Stimulated activated effector memory CD8-positive, alpha-beta T cell treated with anti-CD3 and anti-CD28 coated beads, Interleukin-12 subunit alpha, Interleukin-12 subunit beta, amount 100 ng/mL, for 72 hours (primary cell): ENCODE measurements around the gene NEK5.
"Not testable (repeated sequence)": the region's sequence is repeated elsewhere in the genome, so short reads cannot be mapped to it uniquely, and the experiment has no call there.

Experiments used
- ATAC-seq: fragments of 150-1000 bp; cut with Tn5 transposase; 2 replicates; pipeline ENCODE4 v1.10.0; 2021
- DNase-seq, 2 donors: peaks; one replicate each; pipeline ENCODE4 v3.0.0; 2021 to 2022; ENCODE audit warnings: low spot score in 2 of 2
- H3K27ac Mint-ChIP-seq: one replicate; pipeline ENCODE4 v1.8.0; 2022; ENCODE audit warnings: mild to moderate bottlenecking, mixed read lengths
- H3K36me3 Mint-ChIP-seq: one replicate; pipeline ENCODE4 v1.8.0; 2022; ENCODE audit warnings: mild to moderate bottlenecking, mixed read lengths
- H3K4me1 Mint-ChIP-seq: one replicate; pipeline ENCODE4 v1.8.0; 2022; ENCODE audit warnings: mixed read lengths
- H3K4me3 Mint-ChIP-seq: one replicate; pipeline ENCODE4 v1.8.0; 2022; ENCODE audit warnings: mild to moderate bottlenecking, mixed read lengths
- H3K9me3 Mint-ChIP-seq: one replicate; pipeline ENCODE4 v1.8.0; 2022; ENCODE audit warnings: mixed read lengths

NEK5 gene

DNA sequence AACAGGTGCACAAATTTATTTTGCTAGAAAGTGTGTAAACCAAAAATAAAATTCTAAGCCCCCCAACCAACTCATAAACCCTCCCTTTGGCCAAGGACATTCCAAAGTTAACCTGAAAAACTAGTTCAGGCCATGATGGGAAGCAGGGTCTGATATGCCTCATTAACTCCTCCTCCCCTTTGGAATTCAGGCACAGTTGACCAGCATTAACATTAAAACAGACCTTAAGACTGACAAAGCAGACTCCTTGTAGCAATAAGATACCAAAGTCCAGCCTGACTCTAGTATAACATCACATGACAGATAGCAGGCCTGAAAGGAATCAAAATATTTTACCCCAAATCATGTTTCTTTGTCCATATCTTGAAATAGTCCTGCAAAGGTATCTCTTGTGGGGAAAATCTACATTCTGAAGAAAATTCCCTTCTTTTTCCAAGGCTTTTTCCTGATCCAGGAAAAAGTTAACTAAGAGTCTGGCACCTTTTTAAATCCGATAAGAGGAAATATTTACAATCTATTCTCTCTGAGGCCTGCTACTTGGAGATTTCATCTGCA lies 19.7 kb downstream of the NEK5 start:
- no peaks in the 10 kb centered on the region for H3K9me3 Mint-ChIP-seq
- H3K27ac Mint-ChIP-seq = no peak overlapping the region
- DNase-seq = no peak
- ATAC-seq = no peak
- no peaks in the 10 kb centered on the region for H3K36me3 Mint-ChIP-seq
- no peaks in the 10 kb centered on the region for H3K4me1 Mint-ChIP-seq
- no peak overlapping the region for H3K4me3 Mint-ChIP-seq

DNA sequence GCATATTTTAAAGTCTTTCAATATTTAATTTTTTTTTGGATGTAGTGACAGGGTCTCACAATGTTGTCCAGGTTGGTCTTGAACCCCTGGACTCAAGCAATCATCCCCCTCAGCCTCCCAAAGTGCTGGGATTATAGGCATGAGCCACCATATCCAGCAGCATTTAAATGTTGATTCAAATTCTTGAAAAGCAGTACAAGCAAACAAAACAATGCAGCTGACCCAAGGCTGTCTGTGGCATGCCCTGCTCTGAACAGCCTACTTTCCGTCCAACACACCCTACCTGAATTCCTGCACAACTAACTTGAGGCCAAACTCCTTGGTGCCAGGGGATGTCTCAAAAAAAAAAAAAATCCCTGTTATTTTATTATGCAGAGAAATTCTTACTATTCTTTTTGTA lies 23.0 kb downstream of the NEK5 start:
- Mint-ChIP-seq H3K36me3 (no peaks in the 10 kb centered on the region), H3K4me3 (no peak overlapping the region), H3K9me3 (no peaks in the 10 kb centered on the region), H3K27ac (no peak overlapping the region), H3K4me1 (no peaks in the 10 kb centered on the region)
- DNase-seq (no peak), ATAC-seq (no peak)

DNA sequence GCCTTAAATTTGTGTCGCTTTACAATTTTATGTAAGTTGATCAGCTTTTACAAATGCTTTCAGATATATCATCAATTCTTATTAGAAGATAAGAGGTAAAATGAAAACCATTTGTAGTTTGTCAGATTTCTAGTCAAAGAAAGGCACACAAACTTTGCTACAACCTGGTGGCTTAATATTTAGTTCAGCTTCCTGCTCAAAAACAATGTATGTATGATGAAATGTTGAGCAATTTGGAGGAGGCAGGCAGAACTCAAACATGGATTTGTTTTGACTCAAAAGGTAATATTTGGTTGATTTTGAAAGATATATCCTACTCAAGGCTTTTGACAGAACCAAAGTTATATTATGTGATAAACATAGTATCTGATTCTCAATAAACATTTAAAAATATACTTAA lies 24.2 kb downstream of the NEK5 start:
- ATAC-seq = no peak
- no peak overlapping the region for H3K4me3 Mint-ChIP-seq
- no peaks in the 10 kb centered on the region for H3K9me3 Mint-ChIP-seq

DNA sequence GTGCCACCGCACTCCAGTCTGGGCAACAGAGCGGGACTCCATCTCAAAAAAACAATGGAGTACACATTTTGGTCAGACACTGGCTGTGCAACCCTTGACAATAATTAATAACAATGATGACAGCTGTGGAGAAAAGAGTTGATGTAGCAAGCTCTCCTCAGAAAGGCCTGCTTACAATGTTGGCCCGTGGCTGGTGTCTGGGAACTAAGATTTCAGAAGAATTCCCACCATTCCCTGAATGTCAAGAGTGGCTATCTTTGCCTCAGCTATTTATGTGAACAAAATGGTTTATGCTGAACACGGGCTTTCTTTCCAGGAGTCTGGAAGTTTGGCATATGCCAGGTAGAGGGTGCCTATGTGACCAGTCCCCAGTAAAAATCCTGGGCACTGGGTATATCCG lies 25.5 kb downstream of the NEK5 start:
- no peak for DNase-seq
- H3K36me3 Mint-ChIP-seq = no peaks in the 10 kb centered on the region
- H3K4me3 Mint-ChIP-seq = no peak overlapping the region
- H3K9me3 Mint-ChIP-seq = no peaks in the 10 kb centered on the region
- ATAC-seq = no peak
- no peak overlapping the region for H3K27ac Mint-ChIP-seq
- H3K4me1 Mint-ChIP-seq = no peaks in the 10 kb centered on the region

More for the DNA sequence above, 24.2 kb downstream of the NEK5 start:
- DNase-seq = no peak
- Mint-ChIP-seq H3K4me1 (no peaks in the 10 kb centered on the region), H3K36me3 (no peaks in the 10 kb centered on the region), H3K27ac (no peak overlapping the region)

DNA sequence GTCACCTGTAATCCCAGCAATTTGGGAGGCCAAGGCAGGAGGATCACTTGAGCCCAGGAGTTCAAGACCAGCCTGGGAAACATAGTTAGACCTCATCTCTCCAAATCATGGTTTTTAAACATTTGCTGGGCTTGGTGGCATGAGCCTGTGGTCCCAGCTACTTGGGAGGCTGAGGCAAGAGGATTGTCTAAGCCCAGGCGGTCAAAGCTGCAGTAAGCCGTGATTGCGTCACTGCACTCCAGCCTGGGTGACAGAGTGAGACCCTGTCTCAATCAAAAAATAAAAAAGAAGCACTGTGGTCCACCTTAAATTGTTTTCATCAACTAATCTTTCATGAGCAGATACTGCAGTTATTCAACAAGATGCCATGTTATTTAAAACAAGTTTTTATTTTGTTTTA lies 26.4 kb downstream of the NEK5 start:
- not testable (repeated sequence) for H3K9me3 Mint-ChIP-seq, H3K4me1 Mint-ChIP-seq, DNase-seq, H3K36me3 Mint-ChIP-seq, H3K27ac Mint-ChIP-seq, ATAC-seq, H3K4me3 Mint-ChIP-seq

DNA sequence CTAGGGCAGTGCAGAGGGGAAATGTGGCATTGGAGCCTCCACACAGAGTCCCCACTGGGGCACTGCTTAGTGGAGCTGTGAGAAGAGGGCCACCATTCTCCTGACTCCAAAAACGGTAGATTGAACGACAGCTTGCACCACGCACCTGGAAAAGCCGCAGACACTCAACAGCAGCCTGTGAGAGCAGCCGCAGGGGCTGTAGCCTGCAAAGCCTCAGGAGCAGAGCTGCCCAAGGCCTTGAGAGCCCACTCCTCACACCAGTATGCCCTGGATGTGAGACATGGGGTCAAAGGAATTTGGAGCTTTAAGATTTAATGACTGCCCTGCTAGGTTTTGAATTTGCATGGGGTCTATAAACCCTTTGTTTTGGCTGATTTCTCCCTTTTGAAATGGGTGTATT lies 31.7 kb downstream of the NEK5 start:
- ATAC-seq = no peak
- H3K27ac Mint-ChIP-seq = no peak overlapping the region
- no peaks in the 10 kb centered on the region for H3K36me3 Mint-ChIP-seq
- H3K9me3 Mint-ChIP-seq = no peaks in the 10 kb centered on the region
- DNase-seq = no peak
- H3K4me1 Mint-ChIP-seq = no peaks in the 10 kb centered on the region
- H3K4me3 Mint-ChIP-seq = no peak overlapping the region

DNA sequence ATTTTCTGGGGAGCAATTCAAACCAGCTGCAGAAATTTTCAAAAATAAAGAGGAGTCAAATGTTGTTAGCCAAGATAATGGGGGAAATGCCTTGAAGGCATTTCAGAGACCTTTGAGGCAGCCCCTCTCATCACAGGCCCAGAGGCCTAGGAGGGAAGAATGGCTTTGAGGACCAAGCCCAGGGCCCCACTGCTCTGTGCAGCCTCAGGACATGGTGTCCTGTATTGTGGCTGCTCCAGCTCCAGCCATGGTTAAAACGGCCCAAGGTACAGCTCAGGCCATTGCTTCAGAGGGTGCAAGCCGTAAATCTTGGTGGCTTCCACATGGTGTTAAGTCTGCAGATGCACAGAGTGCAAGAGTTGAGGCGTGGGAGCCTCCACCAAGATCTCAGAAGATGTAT lies 32.1 kb downstream of the NEK5 start:
- no peaks in the 10 kb centered on the region for H3K4me1 Mint-ChIP-seq
- H3K36me3 Mint-ChIP-seq = no peaks in the 10 kb centered on the region
- no peak overlapping the region for H3K27ac Mint-ChIP-seq
- H3K9me3 Mint-ChIP-seq = no peaks in the 10 kb centered on the region
- ATAC-seq (no peak), DNase-seq (no peak)
- H3K4me3 Mint-ChIP-seq = no peak overlapping the region

DNA sequence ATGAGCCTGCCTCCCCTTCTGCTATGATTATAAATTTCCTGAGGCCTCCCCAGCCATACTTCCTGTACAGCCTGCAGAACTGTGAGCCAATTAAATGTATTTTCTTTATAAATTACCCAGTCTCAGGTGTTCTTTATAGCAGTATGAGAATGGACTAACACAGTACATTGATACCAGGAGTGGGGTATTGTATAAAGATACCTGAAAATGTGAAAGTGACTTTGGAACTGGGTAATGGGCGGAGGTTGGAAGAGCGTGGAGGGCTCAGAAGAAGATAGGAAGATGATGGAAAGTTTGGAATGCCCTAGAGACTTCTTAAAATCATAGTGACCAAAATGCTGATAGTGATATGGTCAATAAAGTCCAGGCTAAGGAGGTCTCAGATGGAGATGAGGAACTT lies 32.8 kb downstream of the NEK5 start:
- Mint-ChIP-seq H3K27ac (no peak overlapping the region), H3K36me3 (no peaks in the 10 kb centered on the region), H3K4me1 (no peaks in the 10 kb centered on the region), H3K4me3 (no peak overlapping the region), H3K9me3 (no peaks in the 10 kb centered on the region)
- no peak for ATAC-seq
- no peak for DNase-seq

DNA sequence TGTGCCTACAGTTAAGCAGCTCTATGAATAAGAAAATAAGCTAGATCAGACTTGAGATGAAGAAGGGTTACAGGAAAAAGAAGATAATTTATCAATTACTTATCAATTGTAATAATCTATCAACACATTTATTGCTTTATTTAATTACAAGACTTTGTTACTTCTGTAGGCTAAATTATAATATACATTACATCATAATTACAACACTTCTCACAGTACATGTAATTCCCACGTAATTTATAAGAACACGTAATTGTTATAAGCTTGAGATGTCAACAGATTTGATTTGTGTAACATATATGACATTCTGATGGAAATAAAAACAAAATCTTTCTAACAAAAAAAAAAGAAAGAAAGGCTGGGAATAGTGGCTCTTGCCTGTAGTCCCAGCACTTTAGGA lies 36.8 kb downstream of the NEK5 start:
- no peaks in the 10 kb centered on the region for H3K9me3 Mint-ChIP-seq
- ATAC-seq = no peak
- no peak overlapping the region for H3K4me3 Mint-ChIP-seq
- no peaks in the 10 kb centered on the region for H3K4me1 Mint-ChIP-seq
- DNase-seq = no peak
- no peaks in the 10 kb centered on the region for H3K36me3 Mint-ChIP-seq
- H3K27ac Mint-ChIP-seq = no peak overlapping the region

DNA sequence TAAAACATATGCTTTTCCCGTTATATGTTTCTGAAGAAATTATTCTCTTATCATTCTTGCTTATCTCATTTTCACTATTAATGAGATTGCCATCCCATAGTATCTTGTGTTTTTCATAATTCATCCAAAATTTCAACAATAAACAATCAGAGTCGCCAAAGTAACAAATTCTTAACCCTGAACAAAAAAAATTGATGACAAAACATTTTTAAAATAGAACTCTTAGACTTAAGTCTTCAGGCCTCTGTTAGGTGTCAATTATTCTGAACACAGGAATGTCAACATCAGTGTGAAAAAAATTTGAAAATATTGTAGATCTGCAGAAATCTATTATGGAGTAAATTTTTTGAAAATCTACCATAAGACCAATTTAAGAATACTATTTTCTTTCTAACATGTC lies 37.4 kb downstream of the NEK5 start:
- H3K4me3 Mint-ChIP-seq = no peak overlapping the region
- ATAC-seq (no peak), DNase-seq (no peak)
- H3K27ac Mint-ChIP-seq = no peak overlapping the region
- no peaks in the 10 kb centered on the region for H3K4me1 Mint-ChIP-seq
- no peaks in the 10 kb centered on the region for H3K9me3 Mint-ChIP-seq
- no peaks in the 10 kb centered on the region for H3K36me3 Mint-ChIP-seq

DNA sequence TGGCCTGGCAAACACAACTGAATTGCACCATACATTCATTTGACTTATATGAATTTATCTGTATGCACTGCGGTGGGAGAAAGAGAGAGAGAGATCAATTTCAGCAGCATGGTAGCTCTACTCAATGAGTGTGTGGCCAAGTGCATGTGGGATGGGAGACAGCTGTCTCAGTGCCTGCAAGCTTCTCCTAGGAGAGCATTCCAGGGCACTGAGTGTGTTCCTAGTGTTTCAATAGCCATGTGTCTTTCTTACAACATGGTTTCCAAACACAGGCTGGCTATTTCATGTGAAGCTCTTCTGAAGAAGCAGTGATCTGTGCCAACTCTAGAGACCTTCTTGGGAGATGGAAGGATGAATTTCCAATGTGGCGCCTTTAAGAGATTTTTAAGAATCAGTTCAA lies 43.5 kb downstream of the NEK5 start:
- H3K36me3 Mint-ChIP-seq = no peaks in the 10 kb centered on the region
- H3K4me3 Mint-ChIP-seq = no peak overlapping the region
- DNase-seq (no peak), ATAC-seq (no peak)
- H3K9me3 Mint-ChIP-seq = no peaks in the 10 kb centered on the region
- H3K4me1 Mint-ChIP-seq = no peaks in the 10 kb centered on the region
- no peak overlapping the region for H3K27ac Mint-ChIP-seq

DNA sequence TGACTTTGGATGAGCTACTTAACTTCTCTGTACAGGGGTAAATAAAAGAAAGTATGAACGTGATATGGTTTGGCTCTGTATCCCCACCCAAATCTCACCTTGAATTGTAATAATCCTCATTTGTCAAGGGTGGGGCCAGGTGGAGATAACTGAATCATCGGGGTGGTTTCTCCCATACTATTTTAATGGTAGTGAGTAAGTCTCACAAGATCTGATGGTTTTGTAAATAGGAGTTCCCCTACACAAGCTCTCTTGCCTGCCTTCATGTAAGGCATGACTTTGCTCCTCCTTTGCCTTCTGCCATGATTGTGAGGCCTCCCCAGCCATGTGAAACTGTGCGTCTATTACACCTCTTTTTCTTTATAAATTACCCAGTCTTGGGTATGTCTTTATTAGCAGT lies 43.9 kb downstream of the NEK5 start:
- H3K27ac Mint-ChIP-seq, H3K4me3 Mint-ChIP-seq, H3K9me3 Mint-ChIP-seq, H3K4me1 Mint-ChIP-seq, DNase-seq, H3K36me3 Mint-ChIP-seq, ATAC-seq: not testable (repeated sequence)

DNA sequence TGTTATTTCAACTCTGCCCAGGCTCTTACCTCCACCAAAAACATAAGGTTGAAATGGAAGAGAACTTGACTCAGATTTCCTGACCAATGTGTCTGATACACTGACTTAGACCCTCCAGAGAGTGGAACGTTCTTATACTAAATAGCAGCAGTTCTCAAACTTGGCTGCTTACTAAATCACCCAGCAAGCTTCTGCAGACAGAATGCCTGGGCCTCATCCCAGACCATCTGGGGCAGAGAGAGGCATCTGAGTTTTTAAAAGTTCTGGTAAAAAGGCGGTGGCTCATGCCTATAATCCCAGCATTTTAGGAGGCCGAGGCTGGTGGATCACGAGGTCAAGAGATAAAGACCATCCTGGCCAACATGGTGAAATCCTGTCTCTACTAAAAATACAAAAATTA lies 46.3 kb downstream of the NEK5 start:
- DNase-seq = no peak
- H3K36me3 Mint-ChIP-seq = no peaks in the 10 kb centered on the region
- H3K4me3 Mint-ChIP-seq = no peak overlapping the region
- no peaks in the 10 kb centered on the region for H3K9me3 Mint-ChIP-seq
- no peak overlapping the region for H3K27ac Mint-ChIP-seq
- ATAC-seq = no peak
- H3K4me1 Mint-ChIP-seq = no peaks in the 10 kb centered on the region

DNA sequence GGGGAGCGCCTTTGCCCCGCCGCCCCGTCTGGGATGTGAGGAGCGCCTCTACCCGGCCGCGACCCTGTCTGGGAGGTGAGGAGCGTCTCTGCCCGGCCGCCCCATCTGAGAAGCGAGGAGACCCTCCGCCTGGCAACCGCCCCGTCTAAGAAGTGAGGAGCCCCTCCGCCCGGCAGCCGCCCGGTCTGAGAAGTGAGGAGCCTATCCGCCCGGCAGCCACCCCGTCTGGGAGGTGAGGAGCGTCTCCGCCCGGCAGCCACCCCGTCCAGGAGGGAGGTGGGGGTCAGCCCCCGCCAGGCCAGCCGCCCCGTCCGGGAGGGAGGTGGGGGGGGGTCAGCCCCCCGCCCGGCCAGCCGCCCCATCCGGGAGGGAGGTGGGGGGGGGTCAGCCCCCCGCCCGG lies 49.0 kb downstream of the NEK5 start:
- ATAC-seq, H3K4me1 Mint-ChIP-seq, H3K9me3 Mint-ChIP-seq, H3K4me3 Mint-ChIP-seq, H3K27ac Mint-ChIP-seq, DNase-seq, H3K36me3 Mint-ChIP-seq: not testable (repeated sequence)

DNA sequence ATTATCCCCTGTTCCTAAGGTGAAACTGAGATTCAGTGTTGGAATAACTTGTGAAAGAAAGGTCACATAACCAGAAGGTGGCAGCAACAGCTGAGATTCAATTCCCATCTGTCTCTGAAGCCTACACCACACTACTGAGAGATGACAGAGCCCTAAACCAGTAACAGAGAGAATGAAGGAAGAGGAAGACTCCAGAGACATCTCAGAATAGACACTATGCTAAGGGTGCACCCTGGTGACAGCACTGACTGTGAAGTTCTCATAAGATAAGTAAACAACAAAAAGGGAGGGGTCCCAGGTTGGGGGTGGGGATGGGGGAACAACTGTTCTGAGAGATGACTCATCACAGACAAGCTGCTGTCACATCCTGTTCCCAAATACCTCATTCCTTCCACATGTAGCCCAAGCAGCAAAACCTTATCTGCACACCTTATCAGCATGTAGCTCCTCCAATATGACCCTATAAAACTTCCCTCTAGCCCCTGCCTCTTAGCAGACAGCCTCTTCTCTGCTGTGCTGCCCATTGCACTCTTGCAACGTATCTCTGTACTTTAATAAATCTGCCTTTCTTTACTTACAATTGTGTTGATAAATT lies 57.8 kb downstream of the NEK5 start:
- Mint-ChIP-seq H3K4me1 (peaks cover 5% of the 10 kb centered on the region), H3K4me3 (no peak overlapping the region), H3K36me3 (peaks cover 9% of the 10 kb centered on the region), H3K27ac (no peak overlapping the region), H3K9me3 (peaks cover 12% of the 10 kb centered on the region)
- peak; percentile 58 for ATAC-seq
- DNase-seq = no peak

DNA sequence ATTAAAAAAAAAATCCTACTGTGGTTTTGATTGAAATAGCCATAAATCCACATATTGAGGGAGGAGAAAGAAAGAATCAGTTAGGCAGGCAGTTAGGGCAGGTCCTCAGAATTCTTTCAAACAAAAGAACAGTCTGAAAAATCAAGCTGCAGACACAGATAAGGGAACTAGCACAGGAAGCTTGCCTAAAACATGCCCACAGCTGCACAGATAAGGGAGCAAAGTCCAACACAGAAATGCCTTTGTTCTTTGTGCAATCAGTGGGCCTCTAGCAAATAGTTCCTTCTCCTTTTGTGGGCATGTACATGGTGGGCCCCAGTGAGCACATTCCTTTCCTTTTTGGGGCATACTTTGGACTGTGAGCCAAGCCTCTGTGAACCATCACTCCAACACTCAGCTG lies 61.6 kb downstream of the NEK5 start:
- no peak for DNase-seq
- Mint-ChIP-seq H3K36me3 (peaks cover 9% of the 10 kb centered on the region), H3K27ac (no peak overlapping the region), H3K9me3 (peaks cover 12% of the 10 kb centered on the region), H3K4me3 (no peak overlapping the region), H3K4me1 (peaks cover 5% of the 10 kb centered on the region)
- ATAC-seq = no peak

DNA sequence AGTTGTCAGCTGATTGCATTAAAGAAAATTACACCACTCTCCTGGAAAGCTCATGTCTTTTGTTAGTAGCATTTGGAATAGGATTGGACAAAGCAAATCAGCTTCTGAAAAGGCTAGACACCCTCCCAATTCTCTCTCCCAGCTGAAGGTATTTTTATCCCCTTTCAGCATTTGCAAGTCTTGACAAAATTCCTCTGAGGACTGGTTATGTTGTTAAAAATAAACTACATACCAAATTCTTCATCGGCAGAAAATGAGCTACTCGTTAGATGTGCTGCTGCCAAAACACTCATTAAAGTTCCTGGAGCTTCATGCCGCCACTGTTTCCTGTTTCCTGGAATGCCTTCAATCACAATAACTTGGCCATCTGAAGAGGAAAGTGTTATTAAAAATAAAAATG lies 67.3 kb downstream of the NEK5 start:
- no peak for ATAC-seq
- no peak overlapping the region for H3K27ac Mint-ChIP-seq

More for the DNA sequence above, 67.3 kb downstream of the NEK5 start:
- Mint-ChIP-seq H3K4me1 (no peaks in the 10 kb centered on the region), H3K36me3 (no peaks in the 10 kb centered on the region), H3K9me3 (peaks cover 3% of the 10 kb centered on the region), H3K4me3 (no peak overlapping the region)
- DNase-seq = no peak
